Measurements from ENCODE around the gene ODF2. TPM values are rescaled to one million over a fixed set of nuclear protein-coding genes. Genes with fewer than 3 reads are reported as not detected.
"Not testable (repeated sequence)": the region's sequence is repeated elsewhere in the genome, so short reads cannot be mapped to it uniquely, and the experiment has no call there.

ODF2 gene
- total RNA-seq, 1 experiment from 2014 or later, result 37.3 TPM

- ChIA-PET CTCF (interaction anchor here (1.2 kb wide), 1 partner anchor 9 kb away, joined by 4 read pairs; no protein-coding TSS in a partner anchor), POLR2A (interaction anchor here (0.5 to 3.2 kb wide), 4 partner anchors 9 to 49 kb away, joined by 3 to 85 read pairs (median 11); partner anchors contain the start of genes ODF2 and SPTAN1)
- DNase-seq (ENCODE audit: unreplicated experiment), result no peak
- no TSS peak for BruUV-seq (replicated peaks)
- Mint-ChIP-seq H3K36me3 (ENCODE audit: insufficient read depth, unreplicated experiment) (peaks cover 40% of the 10 kb centered on the region), H3K4me3 (ENCODE audit: unreplicated experiment) (peak overlapping the region; percentile 89), H3K9me3 (ENCODE audit: unreplicated experiment) (no peaks in the 10 kb centered on the region), H3K27ac (ENCODE audit: low read depth, unreplicated experiment) (peak overlapping the region; percentile 84), H3K4me1 (ENCODE audit: insufficient read depth, unreplicated experiment) (no peaks in the 10 kb centered on the region), H3K27me3 (ENCODE audit: insufficient read depth, unreplicated experiment) (no peaks in the 10 kb centered on the region)
- intact Hi-C loops (cut with micrococcal nuclease), result loop anchor here (1.0 to 2.0 kb wide), 2 partner anchors 51 to 142 kb away; no protein-coding TSS in a partner anchor
- no peak for TF ChIP-seq CTCF (IDR thresholded peaks at IDR 0.05; ENCODE audit: unreplicated experiment)
Measured at GRCh38 chr9:128503870-128504269, 48.1 kb downstream of the ODF2 start.

GRCh38 chr9:128504485-128505413 lies 48.9 kb downstream of the ODF2 start, which contains the start of gene GLE1:
Gene GLE1, plus strand, starts transcription at chr9:128504719. Its CDS starts 87 bp downstream, at chr9:128504806.
- DNase-seq (ENCODE audit: unreplicated experiment), result peak; percentile 93
- no peaks in the 10 kb centered on the region for H3K9me3 Mint-ChIP-seq (ENCODE audit: unreplicated experiment)
- ChIA-PET POLR2A (interaction anchor here (0.6 to 3.2 kb wide), 27 partner anchors 8 to 1463 kb away, joined by 3 to 85 read pairs (median 4); partner anchors contain the start of genes KYAT1, LRRC8A, ODF2 and SPTAN1), CTCF (interaction anchor here (0.5 to 1.2 kb wide), 5 partner anchors 10 to 142 kb away, joined by 3 to 5 read pairs (median 3); no protein-coding TSS in a partner anchor)
- no peaks in the 10 kb centered on the region for H3K4me1 Mint-ChIP-seq (ENCODE audit: insufficient read depth, unreplicated experiment)
- no peak for TF ChIP-seq CTCF (IDR thresholded peaks at IDR 0.05; ENCODE audit: unreplicated experiment)
- peaks cover 44% of the 10 kb centered on the region for H3K36me3 Mint-ChIP-seq (ENCODE audit: insufficient read depth, unreplicated experiment)
- intact Hi-C loops (cut with micrococcal nuclease), result loop anchor here (1.0 to 2.0 kb wide), 2 partner anchors 50 to 142 kb away; no protein-coding TSS in a partner anchor
- H3K27ac Mint-ChIP-seq (ENCODE audit: low read depth, unreplicated experiment), result peak within 1 kb of the TSS; percentile 84
- no peaks in the 10 kb centered on the region for H3K27me3 Mint-ChIP-seq (ENCODE audit: insufficient read depth, unreplicated experiment)
- TSS peak; percentile 42 for BruUV-seq (replicated peaks)
- peak within 1 kb of the TSS; percentile 89 for H3K4me3 Mint-ChIP-seq (ENCODE audit: unreplicated experiment)

- Mint-ChIP-seq H3K27ac (ENCODE audit: low read depth, unreplicated experiment) (peak overlapping the region; percentile 84), H3K36me3 (ENCODE audit: insufficient read depth, unreplicated experiment) (peaks cover 44% of the 10 kb centered on the region), H3K27me3 (ENCODE audit: insufficient read depth, unreplicated experiment) (no peaks in the 10 kb centered on the region), H3K9me3 (ENCODE audit: unreplicated experiment) (no peaks in the 10 kb centered on the region), H3K4me1 (ENCODE audit: insufficient read depth, unreplicated experiment) (no peaks in the 10 kb centered on the region), H3K4me3 (ENCODE audit: unreplicated experiment) (peak overlapping the region; percentile 89)
- BruUV-seq (replicated peaks), result no TSS peak
- no peak for DNase-seq (ENCODE audit: unreplicated experiment)
- CTCF ChIA-PET, result interaction anchor here (0.7 to 0.8 kb wide), 3 partner anchors 67 to 143 kb away, joined by 3 to 5 read pairs (median 3); no protein-coding TSS in a partner anchor
- no peak for TF ChIP-seq CTCF (IDR thresholded peaks at IDR 0.05; ENCODE audit: unreplicated experiment)
- POLR2A ChIA-PET, result interaction anchor here (0.6 to 3.2 kb wide), 27 partner anchors 8 to 696 kb away, joined by 3 to 85 read pairs (median 4); partner anchors contain the start of genes KYAT1, LRRC8A, ODF2 and SPTAN1
- intact Hi-C loops (cut with micrococcal nuclease), result loop anchor here (2.0 kb wide), 1 partner anchor 49 kb away; no protein-coding TSS in a partner anchor
Measured at GRCh38 chr9:128505414-128505765, 49.6 kb downstream of the ODF2 start.

- not testable (repeated sequence) for H3K9me3 Mint-ChIP-seq (ENCODE audit: unreplicated experiment); BruUV-seq (replicated peaks); H3K27me3 Mint-ChIP-seq (ENCODE audit: insufficient read depth, unreplicated experiment); DNase-seq (ENCODE audit: unreplicated experiment); H3K4me1 Mint-ChIP-seq (ENCODE audit: insufficient read depth, unreplicated experiment)
- intact Hi-C loops (cut with micrococcal nuclease), result loop anchor here (2.0 kb wide), 1 partner anchor 49 kb away; no protein-coding TSS in a partner anchor
- Mint-ChIP-seq H3K4me3 (ENCODE audit: unreplicated experiment) (peak overlapping the region; percentile 89), H3K36me3 (ENCODE audit: insufficient read depth, unreplicated experiment) (peaks cover 48% of the 10 kb centered on the region), H3K27ac (ENCODE audit: low read depth, unreplicated experiment) (peak overlapping the region; percentile 84)
- ChIA-PET CTCF (interaction anchor here (0.7 kb wide), 1 partner anchor 522 kb away, joined by 4 read pairs; the partner anchor contains the start of gene SH3GLB2), POLR2A (interaction anchor here (0.7 to 3.2 kb wide), 10 partner anchors 10 to 695 kb away, joined by 3 to 85 read pairs (median 6); partner anchors contain the start of gene SPTAN1)
Measured at GRCh38 chr9:128505906-128506305, 50.1 kb downstream of the ODF2 start.

All from MCF 10A (cell line).